ENCODE data around the gene PORCN.
"Not testable (repeated sequence)": the region's sequence is repeated elsewhere in the genome, so short reads cannot be mapped to it uniquely, and the experiment has no call there.

PORCN gene

GRCh38 chrX:48512371-48512935 is 3.7 kb downstream of the PORCN start:
- DNase-seq (ENCODE audit: low read depth), result no peak

- no peak for DNase-seq (ENCODE audit: low read depth)
Measured at GRCh38 chrX:48513670-48514069, 4.9 kb downstream of the PORCN start.

- no peak for DNase-seq (ENCODE audit: low read depth)
Measured at GRCh38 chrX:48514126-48514806, 5.5 kb downstream of the PORCN start.

GRCh38 chrX:48514868-48515460 is 6.2 kb downstream of the PORCN start:
- DNase-seq (ENCODE audit: low read depth), result no peak

GRCh38 chrX:48515842-48516241 is 7.0 kb downstream of the PORCN start:
- no peak for DNase-seq (ENCODE audit: low read depth)

- DNase-seq (ENCODE audit: low read depth), result no peak
Measured at GRCh38 chrX:48516285-48516684, 7.5 kb downstream of the PORCN start.

GRCh38 chrX:48516987-48517386 is 8.2 kb downstream of the PORCN start:
- DNase-seq (ENCODE audit: low read depth), result no peak

- not testable (repeated sequence) for DNase-seq (ENCODE audit: low read depth)
Measured at GRCh38 chrX:48519481-48519880, 10.7 kb downstream of the PORCN start.

- no peak for DNase-seq (ENCODE audit: low read depth)
Measured at GRCh38 chrX:48520455-48520854, 11.7 kb downstream of the PORCN start.

GRCh38 chrX:48520976-48521352 is 12.2 kb downstream of the PORCN start:
- DNase-seq (ENCODE audit: low read depth), result no peak

GRCh38 chrX:48521353-48522243 is 12.8 kb downstream of the PORCN start, which contains the start of gene EBP:
EBP (plus strand) TSS chrX:48521808; CDS start chrX:48523772, 1,964 bp downstream.
- peak; percentile 89 for DNase-seq (ENCODE audit: low read depth)

- no peak for DNase-seq (ENCODE audit: low read depth)
Measured at GRCh38 chrX:48522291-48522690, 13.5 kb downstream of the PORCN start.

GRCh38 chrX:48523682-48524081 is 14.9 kb downstream of the PORCN start:
- DNase-seq (ENCODE audit: low read depth), result no peak

- DNase-seq (ENCODE audit: low read depth), result not testable (repeated sequence)
Measured at GRCh38 chrX:48525853-48526252, 17.1 kb downstream of the PORCN start.

GRCh38 chrX:48530736-48531135 is 21.9 kb downstream of the PORCN start:
- no peak for DNase-seq (ENCODE audit: low read depth)

- DNase-seq (ENCODE audit: low read depth), result no peak
Measured at GRCh38 chrX:48531358-48531959, 22.7 kb downstream of the PORCN start.

- DNase-seq (ENCODE audit: low read depth), result no peak
Measured at GRCh38 chrX:48532161-48532560, 23.4 kb downstream of the PORCN start.

- no peak for DNase-seq (ENCODE audit: low read depth)
Measured at GRCh38 chrX:48533165-48533564, 24.4 kb downstream of the PORCN start.

- DNase-seq (ENCODE audit: low read depth), result no peak
Measured at GRCh38 chrX:48538641-48539344, 30.0 kb downstream of the PORCN start.

- DNase-seq (ENCODE audit: low read depth), result peak; percentile 95
Measured at GRCh38 chrX:48539345-48540027, 30.7 kb downstream of the PORCN start, which contains the start of gene TBC1D25. TBC1D25 (plus strand) TSS chrX:48539714; CDS start chrX:48539798, 84 bp downstream.

- DNase-seq (ENCODE audit: low read depth), result peak; percentile 21
Measured at GRCh38 chrX:48540028-48540375, 31.2 kb downstream of the PORCN start.
